ENCODE measurements around the gene KCNN3.

Gene KCNN3

DNA sequence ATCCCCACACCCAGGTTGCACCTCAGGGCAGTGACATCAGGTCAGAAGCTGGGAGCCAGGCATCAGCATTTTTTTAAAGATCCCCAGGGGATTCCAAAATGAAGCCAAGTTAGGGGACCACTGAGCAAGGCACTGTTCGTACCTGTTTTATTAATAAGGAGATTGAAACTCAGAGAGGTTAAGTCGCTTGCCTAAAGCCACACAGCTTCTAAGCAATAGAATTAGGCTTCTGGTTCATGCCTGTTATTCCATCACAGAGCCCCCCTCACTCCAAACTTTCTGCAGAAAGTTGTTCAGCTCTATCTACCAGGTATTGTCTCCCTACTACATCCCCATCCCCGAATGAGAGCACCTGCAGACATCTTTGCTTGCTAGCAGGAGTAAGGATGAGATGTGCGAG is 28.7 kb downstream of the KCNN3 start:
- DNase-seq (ENCODE audit: low read depth in 2 of 2), result no peak

DNA sequence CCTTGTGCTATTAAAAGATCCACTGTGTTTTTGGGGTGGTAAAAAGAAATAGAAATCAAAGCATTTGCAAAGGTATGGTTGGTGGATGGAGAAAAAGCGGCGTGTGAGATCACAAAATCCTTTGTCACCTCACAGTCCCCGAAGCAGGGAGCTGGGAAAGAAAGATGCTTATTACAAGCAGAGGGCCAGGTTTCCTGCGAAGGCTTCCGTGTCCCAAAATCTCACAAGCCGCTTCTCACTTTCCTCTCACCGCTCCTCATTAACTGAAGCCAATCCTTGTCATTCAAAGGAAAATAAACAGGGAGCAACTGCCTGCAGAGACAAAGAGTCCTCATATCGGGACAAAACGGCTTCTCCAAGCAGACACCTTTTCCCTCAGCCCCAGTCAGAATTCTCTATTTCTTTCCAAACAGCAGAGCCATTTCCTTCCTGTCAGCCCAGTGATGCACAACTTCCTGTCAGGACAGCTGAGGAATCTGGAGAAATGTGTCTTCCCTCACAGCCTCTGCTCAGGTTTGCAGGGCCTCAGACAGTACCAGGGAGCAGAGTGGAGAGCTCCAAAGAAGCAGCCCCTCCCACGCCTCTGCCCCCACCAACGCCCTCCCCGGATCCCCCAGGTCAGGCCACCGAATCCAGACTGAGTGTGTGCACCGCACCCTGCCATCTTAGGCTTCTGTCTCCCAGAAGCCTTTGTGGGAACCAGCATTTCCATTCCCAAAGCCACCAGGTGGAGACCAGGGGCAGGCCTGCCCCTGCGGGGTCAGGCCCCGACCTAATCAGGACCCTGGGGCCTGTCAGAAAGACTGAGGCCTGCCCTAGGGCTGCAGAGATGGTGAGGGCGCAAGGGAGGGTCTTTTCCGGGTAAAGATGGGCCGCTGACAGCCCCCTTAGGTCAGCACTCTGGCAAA is 29.6 kb downstream of the KCNN3 start:
- no peak for DNase-seq (ENCODE audit: low read depth in 2 of 2)

DNA sequence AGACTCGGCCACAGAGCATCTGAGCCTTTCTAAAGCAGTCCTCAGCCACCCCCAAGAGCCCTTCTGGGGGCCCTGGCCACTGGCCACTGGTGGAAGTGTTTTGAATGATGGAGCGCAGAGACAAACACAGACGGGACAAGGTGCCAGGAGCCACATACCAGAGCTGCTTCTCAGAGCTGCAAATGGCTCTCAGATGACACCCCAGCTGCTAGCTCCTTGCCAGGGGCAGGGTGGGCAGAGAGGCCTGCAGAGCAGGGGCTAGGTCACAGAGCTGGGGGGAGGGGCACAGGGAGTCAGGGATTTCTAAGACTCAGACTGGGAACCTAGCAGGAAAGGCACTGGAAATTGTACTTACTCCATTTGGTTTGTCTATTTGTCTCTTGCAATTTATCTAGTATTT is 30.4 kb downstream of the KCNN3 start:
- DNase-seq (ENCODE audit: low read depth in 2 of 2), result no peak

- DNase-seq (ENCODE audit: low read depth in 2 of 2), result no peak
These were observed 31.1 kb downstream of the KCNN3 start for GRCh38 chr1:154838988-154839387.

GRCh38 chr1:154838461-154838860 is 31.6 kb downstream of the KCNN3 start:
- no peak for DNase-seq (ENCODE audit: low read depth in 2 of 2)

DNA sequence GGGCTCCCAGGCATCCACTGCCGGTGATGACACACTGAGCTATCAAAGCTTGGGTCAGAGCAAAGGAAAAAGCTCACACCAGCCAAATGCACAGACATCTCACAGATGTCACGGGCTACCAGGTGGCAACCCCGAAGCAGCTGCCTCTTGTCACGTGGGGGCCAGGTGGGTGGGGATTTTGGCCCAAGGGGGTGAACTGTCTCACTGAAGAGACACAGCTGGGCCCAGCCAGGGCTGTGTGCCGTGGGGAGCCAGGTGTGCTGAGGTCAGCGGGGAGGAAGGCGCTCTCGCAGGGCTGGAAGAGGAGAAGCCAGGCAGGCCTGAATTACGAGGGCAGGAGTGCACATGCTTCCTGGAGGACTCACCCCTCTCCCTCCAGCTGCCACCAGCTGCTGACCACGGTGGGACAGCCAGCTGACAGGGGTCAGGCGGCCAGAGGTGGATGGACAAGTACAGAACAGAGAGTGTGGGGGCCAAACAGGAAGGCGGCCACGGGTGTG is 32.4 kb downstream of the KCNN3 start:
- no peak for DNase-seq (ENCODE audit: low read depth in 2 of 2)

- DNase-seq (ENCODE audit: low read depth in 2 of 2), result no peak
These were observed 32.9 kb downstream of the KCNN3 start for GRCh38 chr1:154837034-154837671.

DNA sequence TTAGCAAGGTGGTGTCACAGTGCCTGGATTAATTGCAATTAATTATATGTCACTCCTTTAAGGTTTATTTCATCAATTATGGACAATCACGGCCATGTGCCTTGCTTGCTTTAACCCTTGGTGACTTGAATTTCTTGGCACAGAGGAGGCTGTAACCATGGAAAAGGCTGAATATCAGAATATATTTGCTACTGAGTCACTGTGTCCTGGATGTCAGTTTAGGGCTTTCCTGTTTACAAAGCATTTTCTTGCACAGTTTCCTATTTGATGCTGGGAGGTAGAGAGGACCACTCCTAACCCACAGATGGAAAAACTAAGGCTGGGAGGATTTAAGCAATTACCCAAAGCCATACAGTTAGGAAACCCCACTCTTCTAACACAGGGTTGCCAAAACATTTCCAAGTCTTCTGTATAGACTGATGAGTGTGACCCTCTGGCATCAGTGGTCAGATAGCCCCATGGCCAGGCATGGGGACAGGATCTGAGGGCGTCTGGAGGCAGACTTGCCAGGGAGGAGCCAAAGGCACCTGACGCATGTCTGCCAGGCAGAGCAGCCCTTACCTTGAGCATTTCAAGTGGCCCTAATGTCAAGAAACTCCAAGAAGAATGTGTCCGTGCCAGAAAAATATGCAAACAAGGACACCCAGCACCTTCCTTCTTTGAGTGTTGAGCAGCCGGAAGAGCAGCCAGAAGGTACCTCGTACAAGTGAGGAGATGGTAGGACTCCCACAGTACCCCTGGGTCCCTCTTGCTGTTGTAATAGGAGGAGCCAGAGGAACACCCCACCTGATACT is 34.4 kb downstream of the KCNN3 start:
- no peak for DNase-seq (ENCODE audit: low read depth in 2 of 2)

GRCh38 chr1:154833841-154834240 is 36.2 kb downstream of the KCNN3 start:
- no peak for DNase-seq (ENCODE audit: low read depth in 2 of 2)

DNA sequence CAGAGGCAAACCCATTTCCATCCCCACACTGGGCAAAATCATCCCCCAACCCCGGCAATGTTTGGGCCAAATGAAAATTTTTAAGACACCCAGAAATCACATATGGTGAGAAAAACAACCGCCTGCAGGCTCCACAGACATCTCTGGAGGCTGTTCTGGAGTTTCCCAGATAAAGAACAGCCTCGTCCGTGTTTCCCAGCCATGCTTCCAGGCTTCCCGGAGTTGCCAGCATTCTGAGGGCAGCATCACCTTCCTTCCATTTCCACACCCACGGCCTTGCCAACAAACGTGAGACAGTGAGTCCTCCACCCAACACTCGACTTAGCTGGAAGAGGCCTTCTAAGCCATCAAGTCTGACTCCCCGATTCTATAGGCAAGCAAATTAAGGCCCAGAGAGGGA is 36.9 kb downstream of the KCNN3 start:
- no peak for DNase-seq (ENCODE audit: low read depth in 2 of 2)

DNA sequence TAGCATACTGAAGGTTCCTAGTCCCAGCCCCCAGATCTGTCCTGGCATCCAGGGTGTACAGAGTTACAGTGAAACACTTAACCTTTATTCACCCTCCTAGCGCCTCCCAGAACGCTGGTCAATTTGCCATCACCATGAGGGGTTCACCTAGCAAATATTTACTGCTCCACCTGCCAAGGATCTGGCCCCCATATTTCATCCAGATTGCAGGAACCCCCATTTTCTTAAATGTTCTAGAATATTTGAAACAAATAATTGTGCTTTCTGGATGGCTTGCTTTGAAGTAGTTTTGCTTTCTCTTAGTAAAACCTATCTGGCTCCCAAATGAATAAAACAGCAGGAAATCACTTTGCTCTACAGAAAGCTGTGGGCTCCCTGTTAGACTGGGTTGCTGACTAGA is 37.7 kb downstream of the KCNN3 start:
- DNase-seq (ENCODE audit: low read depth in 2 of 2), result no peak

DNA sequence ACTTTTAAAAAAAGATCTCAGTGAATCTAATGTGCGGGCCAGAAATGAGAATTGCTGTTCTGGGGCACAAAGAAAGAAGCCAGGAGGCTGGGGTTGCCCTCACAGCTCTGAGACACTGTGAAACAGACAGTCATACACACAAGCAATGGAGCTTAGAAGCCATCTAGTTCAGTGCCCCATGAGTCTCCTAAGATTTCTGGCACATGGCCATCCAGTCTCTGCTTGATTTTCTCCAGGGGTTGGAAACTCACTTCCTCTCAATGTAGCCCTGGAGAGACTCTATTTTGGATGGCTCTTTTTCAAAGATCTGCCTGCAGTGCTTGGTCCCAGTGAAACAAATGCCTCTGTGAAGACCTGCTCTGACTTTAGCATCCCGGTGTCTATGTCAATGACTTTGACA is 38.6 kb downstream of the KCNN3 start:
- no peak for DNase-seq (ENCODE audit: low read depth in 2 of 2)

- DNase-seq (ENCODE audit: low read depth in 2 of 2), result no peak
These were observed 41.0 kb downstream of the KCNN3 start for GRCh38 chr1:154829062-154829461.

DNA sequence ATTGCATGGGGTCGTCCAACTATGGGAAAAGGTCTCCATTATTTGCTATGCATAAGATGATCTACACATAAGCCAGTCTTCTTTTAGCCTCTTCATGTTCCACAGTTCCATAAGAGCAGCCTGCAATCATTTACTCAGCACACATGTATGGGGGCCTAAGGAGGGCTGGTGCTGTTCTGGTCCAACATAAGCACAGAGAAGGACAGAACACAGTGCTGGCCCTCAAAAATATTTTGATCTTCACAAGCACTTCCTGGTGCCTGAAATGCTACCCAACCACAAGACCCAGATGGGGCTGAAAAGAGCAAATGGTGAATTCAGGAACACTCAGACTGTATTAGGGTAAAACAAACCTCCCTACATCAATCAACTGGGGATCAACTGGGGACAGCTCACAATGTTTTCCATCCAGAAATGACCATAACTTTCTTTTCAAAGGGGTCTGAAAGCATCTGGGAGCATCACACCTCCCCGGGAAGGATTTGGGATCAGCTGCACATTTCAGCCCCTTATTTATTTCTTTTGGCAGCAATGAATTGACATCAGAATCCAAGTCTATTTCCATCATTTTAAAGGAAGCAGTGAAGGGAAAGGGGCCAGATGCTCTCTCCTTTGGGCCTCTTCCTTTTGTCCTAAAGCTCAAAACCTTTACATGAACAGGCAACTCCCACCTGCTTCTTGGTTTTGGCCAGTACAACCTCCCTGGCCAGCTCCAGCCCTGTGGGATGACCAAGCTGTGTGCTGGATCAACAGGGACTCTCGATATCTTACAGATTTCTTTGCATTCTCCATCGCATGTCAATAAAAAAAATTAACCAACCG is 45.7 kb downstream of the KCNN3 start:
- no peak for DNase-seq (ENCODE audit: low read depth in 2 of 2)

GRCh38 chr1:154822717-154823116 is 47.4 kb downstream of the KCNN3 start:
- DNase-seq (ENCODE audit: low read depth in 2 of 2), result no peak

DNA sequence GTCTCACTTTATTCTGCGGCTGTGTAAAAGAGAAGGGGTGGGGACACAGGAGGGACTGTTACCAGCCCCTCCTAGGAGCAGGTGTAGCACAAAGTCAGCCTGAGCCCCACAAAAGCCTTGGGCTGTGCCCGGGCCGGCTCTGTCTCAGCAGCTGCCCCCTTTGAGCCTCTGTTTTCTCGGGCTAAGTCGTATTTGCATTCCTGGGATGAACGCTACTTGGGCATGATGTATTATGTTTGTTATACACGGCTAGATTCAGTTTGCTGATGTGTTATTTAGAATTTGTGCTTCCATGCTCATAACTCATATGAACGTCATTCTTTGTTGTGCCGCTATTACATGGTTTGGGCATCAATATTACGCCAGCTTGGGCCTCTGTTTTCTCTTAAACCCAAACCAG is 47.8 kb downstream of the KCNN3 start:
- DNase-seq (ENCODE audit: low read depth in 2 of 2), result no peak

- no peak for DNase-seq (ENCODE audit: low read depth in 2 of 2)
These were observed 49.0 kb downstream of the KCNN3 start for GRCh38 chr1:154821083-154821482.

- DNase-seq (ENCODE audit: low read depth in 2 of 2), result no peak
These were observed 49.4 kb downstream of the KCNN3 start for GRCh38 chr1:154820646-154821045.

DNA sequence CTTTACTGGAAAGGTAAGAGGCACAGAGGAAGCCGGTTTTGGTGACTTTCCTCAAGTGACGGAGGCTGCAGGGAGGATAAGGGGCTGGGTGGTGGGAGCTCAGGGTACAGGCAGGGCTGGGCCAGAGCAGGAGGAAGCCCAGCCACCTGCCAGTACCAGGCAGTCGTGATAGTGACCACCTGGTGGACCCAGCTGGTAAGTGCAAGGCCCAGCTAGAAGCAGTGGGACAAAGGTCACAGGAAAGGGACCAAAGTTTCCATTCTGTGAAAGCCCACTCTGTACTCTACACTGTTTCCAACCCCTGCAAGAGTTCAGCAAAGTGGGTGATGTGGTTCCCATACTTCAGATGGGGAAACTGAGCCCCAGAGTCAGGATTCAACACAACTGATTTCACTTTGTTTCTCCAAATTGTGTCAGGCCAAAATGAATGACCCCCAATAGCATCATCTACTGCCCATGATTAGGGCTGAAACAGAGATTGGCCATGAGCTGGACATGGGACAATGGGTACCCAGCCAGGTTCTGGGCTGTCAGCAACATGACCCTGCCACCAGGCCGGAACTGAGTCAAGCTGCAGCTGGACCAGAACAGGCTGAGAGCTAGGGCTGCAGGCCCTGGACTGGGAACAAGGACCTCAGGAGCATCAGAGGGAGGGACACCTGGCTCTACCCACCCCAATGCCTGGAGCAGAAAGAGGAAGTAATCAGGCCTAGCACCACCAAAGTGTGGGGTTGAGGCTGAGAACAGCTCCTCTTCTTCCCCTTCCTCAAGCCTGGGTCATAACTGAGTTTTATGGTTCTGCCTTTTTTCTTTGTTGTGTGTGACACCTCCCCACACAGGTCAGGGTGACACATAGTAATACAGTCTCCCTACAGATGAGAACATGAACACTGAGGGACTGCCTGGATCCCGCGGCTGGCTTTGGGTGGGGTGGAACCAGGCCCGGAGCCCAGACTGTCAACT is 50.2 kb downstream of the KCNN3 start:
- no peak for DNase-seq (ENCODE audit: low read depth in 2 of 2)

GRCh38 chr1:154818911-154819310 is 51.2 kb downstream of the KCNN3 start:
- DNase-seq (ENCODE audit: low read depth in 2 of 2), result no peak

Measured in stimulated activated CD8-positive, alpha-beta memory T cell treated with anti-CD3 and anti-CD28 coated beads, Interleukin-15, amount 100 ng/mL, for 48 hours (primary cell).